Colonic mucosa (tissue), 4 donors: Measurements from ENCODE around the gene DNAJC18. TPM values are rescaled to one million over a fixed set of nuclear protein-coding genes. Genes with fewer than 3 reads are reported as not detected.
A peak's percentile ranks its signal among the peaks of the same experiment; 100 is the strongest.

Experiments
- DNase-seq: peaks from one replicate; pipeline ENCODE4 v3.0.0-alpha.2; 2020
- H3K27ac ChIP-seq: fragments of 200-600 bp; one replicate; pipeline ENCODE4 v1.8.0; 2021
- H3K27me3 ChIP-seq: fragments of 200-600 bp; one replicate; pipeline ENCODE4 v1.8.0; 2021
- H3K36me3 ChIP-seq: fragments of 200-600 bp; one replicate; pipeline ENCODE4 v1.8.0; 2021
- H3K4me1 ChIP-seq: fragments of 200-600 bp; one replicate; pipeline ENCODE4 v1.8.0; 2021; ENCODE audit warnings: mild to moderate bottlenecking
- H3K4me3 ChIP-seq: fragments of 200-600 bp; one replicate; pipeline ENCODE4 v1.8.0; 2021
- H3K9ac ChIP-seq, 2 donors: one replicate each; pipeline ENCODE4 v1.7.0; 2013; ENCODE audit warnings: control low read depth in 2 of 2, low read depth in 2 of 2, low read length in 2 of 2
- H3K9me3 ChIP-seq: fragments of 200-600 bp; one replicate; pipeline ENCODE4 v1.8.0; 2021
- CTCF ChIP-seq: fragments of 200-600 bp; IDR thresholded peaks from one replicate; pipeline ENCODE4 v1.8.0; 2022; ENCODE audit warnings: antibody characterized with exemption, mild to moderate bottlenecking
- intact Hi-C: fragments of 100-400 bp; cut with DNase I; formaldehyde crosslinking; loops from one replicate; pipeline ENCODE4 v1.14.1; 2022
- total RNA-seq, 2 donors: library from RNA; stranded (reverse); fragmentation: NEBNext Ultra II Directional in 1 of 2; extraction: Animal tissue kit (Norgen Biotek cat#: 25700) in 1 of 2; gene quantifications; one replicate each; pipeline ENCODE4 v1.2.1, GENCODE V29; 2021
- donor health status: healthy.
- donor health status: DM: no; HTN: no; CAD: no.
- donor health status: DM: no; HTN: no; CAD: no.

Gene DNAJC18
- total RNA-seq, 2 donors from 2014 or later: 3.6 to 5.7 TPM

DNA sequence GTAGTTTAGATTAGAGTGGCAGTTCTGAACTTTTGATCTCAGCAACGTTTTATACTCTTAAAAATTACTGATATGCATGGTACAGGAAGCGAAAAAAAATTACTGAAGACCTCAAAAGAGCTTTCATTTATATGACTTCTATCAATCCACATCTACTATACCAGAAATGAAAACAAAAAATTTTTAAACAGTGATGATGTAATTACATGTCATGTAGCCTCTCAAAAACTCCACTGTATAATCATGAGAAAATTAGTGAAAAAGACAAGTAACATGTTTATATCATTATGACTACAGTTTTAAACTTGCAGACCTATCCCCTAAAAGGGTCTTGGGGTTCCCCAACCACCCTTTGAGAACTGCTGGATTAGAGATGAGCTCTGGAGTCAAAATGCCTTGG is 9.3 kb downstream of the DNAJC18 start:
- DNase-seq: no peak
- intact Hi-C loops: no loop called here

GRCh38 chr5:139426203-139426885 is 13.0 kb downstream of the DNAJC18 start:
- no peak for DNase-seq
- H3K27me3 ChIP-seq: no peaks in the 10 kb centered on the region
- no peaks in the 10 kb centered on the region for H3K4me1 ChIP-seq
- H3K9me3 ChIP-seq: no peaks in the 10 kb centered on the region
- H3K9ac ChIP-seq: no peak overlapping the region
- intact Hi-C loops: no loop called here
- no peaks in the 10 kb centered on the region for H3K36me3 ChIP-seq
- no peak overlapping the region for H3K4me3 ChIP-seq
- no peak for TF ChIP-seq CTCF
- H3K27ac ChIP-seq: no peak overlapping the region

More for the DNA sequence above, 9.3 kb downstream of the DNAJC18 start:
- H3K4me1 ChIP-seq: no peaks in the 10 kb centered on the region
- H3K27ac ChIP-seq: no peak overlapping the region
- TF ChIP-seq CTCF: no peak
- no peaks in the 10 kb centered on the region for H3K27me3 ChIP-seq
- H3K4me3 ChIP-seq: no peak overlapping the region
- H3K36me3 ChIP-seq: no peaks in the 10 kb centered on the region
- H3K9me3 ChIP-seq: no peaks in the 10 kb centered on the region
- H3K9ac ChIP-seq: no peak overlapping the region

GRCh38 chr5:139425497-139425896 is 13.8 kb downstream of the DNAJC18 start:
- TF ChIP-seq CTCF: no peak
- intact Hi-C loops: no loop called here
- no peak overlapping the region for H3K27ac ChIP-seq
- H3K27me3 ChIP-seq: no peaks in the 10 kb centered on the region
- no peak for DNase-seq
- no peaks in the 10 kb centered on the region for H3K9me3 ChIP-seq
- no peaks in the 10 kb centered on the region for H3K36me3 ChIP-seq
- H3K4me3 ChIP-seq: no peak overlapping the region
- H3K9ac ChIP-seq: no peak overlapping the region
- no peaks in the 10 kb centered on the region for H3K4me1 ChIP-seq

DNA sequence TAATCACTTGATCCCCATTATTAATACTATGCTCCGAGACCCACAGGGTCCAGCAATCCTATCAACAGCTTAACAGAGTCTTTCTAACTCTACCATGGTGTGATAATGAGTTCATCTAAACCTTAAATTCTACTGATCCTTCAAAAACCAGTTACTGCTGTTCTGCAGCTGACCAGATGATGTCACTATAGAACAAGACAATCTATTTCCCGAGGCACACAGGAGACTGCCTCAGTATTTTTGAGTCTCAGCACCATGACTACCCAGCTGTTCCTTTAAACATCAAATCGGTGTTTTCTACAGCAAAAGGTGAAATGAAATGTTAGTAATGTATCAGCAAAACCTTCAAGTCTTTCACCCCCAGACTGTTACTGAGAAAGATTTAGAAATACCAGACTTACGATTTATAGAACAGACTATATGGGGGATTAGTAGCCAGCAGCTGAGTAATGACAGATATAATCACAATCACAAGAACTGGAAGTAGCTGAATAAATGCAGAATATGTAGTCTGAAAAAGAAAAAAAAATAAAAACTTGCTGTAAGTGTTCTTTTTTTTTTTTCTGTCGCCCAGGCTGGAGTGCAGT is 16.9 kb downstream of the DNAJC18 start:
- peaks cover 5% of the 10 kb centered on the region for H3K4me1 ChIP-seq
- no peak overlapping the region for H3K27ac ChIP-seq
- intact Hi-C loops: loop anchor here (1.0 kb wide), 1 partner anchor 91 kb away; no protein-coding TSS in a partner anchor
- peak; percentile 70 for DNase-seq
- no peaks in the 10 kb centered on the region for H3K9me3 ChIP-seq
- TF ChIP-seq CTCF: peak; percentile 85
- no peak overlapping the region for H3K9ac ChIP-seq
- no peaks in the 10 kb centered on the region for H3K36me3 ChIP-seq
- no peaks in the 10 kb centered on the region for H3K27me3 ChIP-seq
- H3K4me3 ChIP-seq: no peak overlapping the region

GRCh38 chr5:139419226-139420192 is 19.8 kb downstream of the DNAJC18 start:
- no peaks in the 10 kb centered on the region for H3K27me3 ChIP-seq
- no peaks in the 10 kb centered on the region for H3K9me3 ChIP-seq
- intact Hi-C loops: no loop called here
- peak overlapping the region in 1 of 2 donors; percentile 65 for H3K9ac ChIP-seq
- DNase-seq: peak; percentile 31
- TF ChIP-seq CTCF: no peak
- H3K36me3 ChIP-seq: no peaks in the 10 kb centered on the region
- peak overlapping the region; percentile 58 for H3K27ac ChIP-seq
- peaks cover 12% of the 10 kb centered on the region for H3K4me1 ChIP-seq
- no peak overlapping the region for H3K4me3 ChIP-seq
